ENCODE measurements around the gene GRK6.

GRCh38 chr5:177405312-177405711, 21.2 kb upstream of the GRK6 start:
- TF ChIP-seq ZBTB17 (tag by site-specific recombination; IDR thresholded peaks at IDR 0.05) = no peak
- TF ChIP-seq SP2 (tag by site-specific recombination; IDR thresholded peaks at IDR 0.05) = no peak
- no peak for TF ChIP-seq ZBTB10 (tag by site-specific recombination; IDR thresholded peaks at IDR 0.05)
- no peak for TF ChIP-seq TCF7L2 (IDR thresholded peaks at IDR 0.05; ENCODE audit: borderline replicate concordance, low read depth, low read length)
- TF ChIP-seq CTCF (tag by site-specific recombination; IDR thresholded peaks at IDR 0.05) = no peak
- TF ChIP-seq HOXA7 (CRISPR knock-in tag; IDR thresholded peaks at IDR 0.05; ENCODE audit: borderline replicate concordance) = no peak
- TF ChIP-seq KLF16 (tag by site-specific recombination; IDR thresholded peaks at IDR 0.05) = no peak
- no peak for TF ChIP-seq ZNF10 (tag by site-specific recombination; IDR thresholded peaks at IDR 0.05)
- no peak for TF ChIP-seq ZNF658 (tag by site-specific recombination; IDR thresholded peaks at IDR 0.05)
- TF ChIP-seq ZNF830 (tag by site-specific recombination; IDR thresholded peaks at IDR 0.05; ENCODE audit: low read depth) = no peak
- no peak for TF ChIP-seq ZNF350 (tag by site-specific recombination; IDR thresholded peaks at IDR 0.05)
- no peak for TF ChIP-seq ZNF146 (tag by site-specific recombination; IDR thresholded peaks at IDR 0.05)
